Chondrocyte (in vitro differentiated cells): ENCODE results near the gene NDUFS3. TPM values are rescaled to one million over a fixed set of nuclear protein-coding genes. Genes with fewer than 3 reads are reported as not detected.
A peak's percentile ranks its signal among the peaks of the same experiment; 100 is the strongest.

ENCODE experiments used
- DNase-seq: peaks from one replicate; pipeline ENCODE4 v3.0.0; 2021; ENCODE audit warnings: mixed read lengths, low spot score
- H3K27ac Mint-ChIP-seq: one replicate; pipeline ENCODE4 v1.8.0; 2021; ENCODE audit warnings: mild to moderate bottlenecking, moderate library complexity, mixed read lengths; ENCODE audit not compliant: unreplicated experiment
- H3K27me3 Mint-ChIP-seq: 2 replicates; pipeline ENCODE4 v1.8.0; 2021; ENCODE audit warnings: low read depth, mixed read lengths
- H3K36me3 Mint-ChIP-seq: 2 replicates; pipeline ENCODE4 v1.8.0; 2021; ENCODE audit warnings: low read depth, mixed read lengths
- H3K4me1 Mint-ChIP-seq: 2 replicates; pipeline ENCODE4 v1.8.0; 2021; ENCODE audit warnings: low read depth, mild to moderate bottlenecking, mixed read lengths
- H3K4me3 Mint-ChIP-seq: one replicate; pipeline ENCODE4 v1.8.0; 2021; ENCODE audit warnings: mild to moderate bottlenecking, moderate library complexity, mixed read lengths; ENCODE audit not compliant: unreplicated experiment
- H3K9me3 Mint-ChIP-seq: 2 replicates; pipeline ENCODE4 v1.8.0; 2021; ENCODE audit warnings: low read depth, mixed read lengths
- total RNA-seq: library from RNA; stranded (reverse); gene quantifications from 3 replicates; pipeline ENCODE4 v1.2.1, GENCODE V29; 2021
- TF ChIP-seq, protein P1 (sequence below): fragments of 200-600 bp; sonication (generic); IDR thresholded peaks from 2 replicates; pipeline ENCODE4 v1.5.0; 2021; ENCODE audit warnings: antibody characterized with exemption, mild to moderate bottlenecking, moderate library complexity

The NDUFS3 gene
- total RNA-seq, 1 donor from 2014 or later: 70.3 TPM

DNA sequence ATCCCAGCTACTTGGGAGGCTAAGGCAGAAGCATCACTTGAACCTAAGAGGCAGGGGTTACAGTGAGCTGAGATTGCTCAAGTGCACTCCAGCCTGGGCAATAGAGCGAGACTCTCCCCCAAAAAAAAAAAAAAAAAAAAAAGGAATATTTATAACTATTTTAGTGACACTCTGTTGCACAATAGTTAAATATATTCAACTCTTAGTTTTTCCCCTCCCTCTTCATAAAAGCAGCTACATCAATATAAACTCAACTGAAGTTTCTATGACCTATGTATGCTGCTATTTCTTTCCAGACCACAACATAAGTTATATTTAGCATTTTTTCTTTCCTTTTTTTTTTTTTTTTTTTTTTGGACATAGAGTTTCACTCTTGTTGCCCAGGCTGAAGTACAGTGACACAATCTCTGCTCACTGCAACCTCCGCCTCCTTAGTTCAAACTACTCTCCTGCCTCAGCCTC is 45.2 kb upstream of the NDUFS3 start:
- H3K27me3 Mint-ChIP-seq: no peaks in the 10 kb centered on the region
- peak overlapping the region; percentile 96 for H3K27ac Mint-ChIP-seq
- no peaks in the 10 kb centered on the region for H3K9me3 Mint-ChIP-seq
- DNase-seq: no peak
- no peak overlapping the region for H3K4me3 Mint-ChIP-seq
- peaks cover 2% of the 10 kb centered on the region for H3K36me3 Mint-ChIP-seq
- TF ChIP-seq, protein P1, sequence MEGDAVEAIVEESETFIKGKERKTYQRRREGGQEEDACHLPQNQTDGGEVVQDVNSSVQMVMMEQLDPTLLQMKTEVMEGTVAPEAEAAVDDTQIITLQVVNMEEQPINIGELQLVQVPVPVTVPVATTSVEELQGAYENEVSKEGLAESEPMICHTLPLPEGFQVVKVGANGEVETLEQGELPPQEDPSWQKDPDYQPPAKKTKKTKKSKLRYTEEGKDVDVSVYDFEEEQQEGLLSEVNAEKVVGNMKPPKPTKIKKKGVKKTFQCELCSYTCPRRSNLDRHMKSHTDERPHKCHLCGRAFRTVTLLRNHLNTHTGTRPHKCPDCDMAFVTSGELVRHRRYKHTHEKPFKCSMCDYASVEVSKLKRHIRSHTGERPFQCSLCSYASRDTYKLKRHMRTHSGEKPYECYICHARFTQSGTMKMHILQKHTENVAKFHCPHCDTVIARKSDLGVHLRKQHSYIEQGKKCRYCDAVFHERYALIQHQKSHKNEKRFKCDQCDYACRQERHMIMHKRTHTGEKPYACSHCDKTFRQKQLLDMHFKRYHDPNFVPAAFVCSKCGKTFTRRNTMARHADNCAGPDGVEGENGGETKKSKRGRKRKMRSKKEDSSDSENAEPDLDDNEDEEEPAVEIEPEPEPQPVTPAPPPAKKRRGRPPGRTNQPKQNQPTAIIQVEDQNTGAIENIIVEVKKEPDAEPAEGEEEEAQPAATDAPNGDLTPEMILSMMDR: no peak
- H3K4me1 Mint-ChIP-seq: peaks cover 67% of the 10 kb centered on the region

- no peak overlapping the region for H3K4me3 Mint-ChIP-seq
- TF ChIP-seq, protein P1: no peak
- no peaks in the 10 kb centered on the region for H3K27me3 Mint-ChIP-seq
- H3K9me3 Mint-ChIP-seq: no peaks in the 10 kb centered on the region
- peaks cover 2% of the 10 kb centered on the region for H3K36me3 Mint-ChIP-seq
- H3K4me1 Mint-ChIP-seq: peaks cover 76% of the 10 kb centered on the region
- H3K27ac Mint-ChIP-seq: peak overlapping the region; percentile 94
- DNase-seq: no peak
Measured at GRCh38 chr11:47534704-47535251, 44.1 kb upstream of the NDUFS3 start.

GRCh38 chr11:47536915-47537314 is 42.0 kb upstream of the NDUFS3 start:
- Mint-ChIP-seq H3K27ac (no peak overlapping the region), H3K4me1 (peaks cover 77% of the 10 kb centered on the region), H3K9me3 (no peaks in the 10 kb centered on the region), H3K36me3 (peaks cover 2% of the 10 kb centered on the region), H3K4me3 (no peak overlapping the region), H3K27me3 (no peaks in the 10 kb centered on the region)
- no peak for DNase-seq
- TF ChIP-seq, protein P1: no peak

DNA sequence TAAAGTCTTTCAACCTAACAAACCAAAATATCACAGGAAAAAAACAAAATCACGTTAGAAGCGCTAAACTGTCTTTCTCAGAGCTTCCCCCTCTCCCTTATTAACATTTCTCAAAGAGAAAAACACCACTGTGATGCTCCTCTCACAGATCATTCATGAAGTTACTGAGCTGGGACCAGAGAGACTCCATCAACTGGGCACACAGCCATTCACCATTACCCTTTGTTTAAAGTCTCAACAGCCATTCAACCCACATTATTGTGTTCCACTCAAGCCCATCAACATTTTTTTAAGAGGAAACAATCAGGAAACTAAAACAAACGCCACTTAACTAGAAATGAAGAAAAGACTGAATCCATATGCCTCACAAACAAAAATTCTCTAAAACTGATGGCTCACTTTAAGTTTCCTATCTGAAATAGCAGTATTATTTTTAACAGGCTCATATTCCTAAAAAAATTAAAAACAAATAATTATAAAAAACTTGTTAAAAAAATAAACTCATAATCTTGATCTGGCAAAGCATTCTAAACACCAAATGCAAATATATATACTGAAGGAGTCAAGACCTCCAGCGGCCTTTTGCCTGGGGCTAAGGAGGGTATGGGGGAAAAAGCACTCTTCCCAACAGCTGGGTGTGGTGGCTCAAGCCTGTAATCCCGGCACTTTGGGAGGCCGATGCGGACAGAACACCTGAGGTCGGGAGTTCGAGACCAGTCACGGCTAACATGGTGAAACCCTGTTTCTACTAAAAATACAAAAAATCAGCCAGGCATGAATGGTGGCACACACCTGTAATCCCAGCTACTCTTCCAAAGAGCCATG is 39.9 kb upstream of the NDUFS3 start:
- Mint-ChIP-seq H3K27ac (peak overlapping the region; percentile 93), H3K4me1 (peaks cover 56% of the 10 kb centered on the region), H3K36me3 (peaks cover 2% of the 10 kb centered on the region), H3K4me3 (no peak overlapping the region), H3K27me3 (no peaks in the 10 kb centered on the region), H3K9me3 (no peaks in the 10 kb centered on the region)
- no peak for DNase-seq
- TF ChIP-seq, protein P1: no peak

- TF ChIP-seq, protein P1: no peak
- Mint-ChIP-seq H3K4me1 (peaks cover 51% of the 10 kb centered on the region), H3K4me3 (no peak overlapping the region)
Measured at GRCh38 chr11:47539681-47540039, 39.2 kb upstream of the NDUFS3 start.

More at GRCh38 chr11:47539681-47540039, 39.2 kb upstream of the NDUFS3 start:
- H3K9me3 Mint-ChIP-seq: no peaks in the 10 kb centered on the region
- peak overlapping the region; percentile 93 for H3K27ac Mint-ChIP-seq
- no peak for DNase-seq
- no peaks in the 10 kb centered on the region for H3K27me3 Mint-ChIP-seq
- peaks cover 2% of the 10 kb centered on the region for H3K36me3 Mint-ChIP-seq
